UCSD-AML1 (cell line): Measurements from ENCODE around the gene PSG1.
"Not testable (repeated sequence)": the region's sequence is repeated elsewhere in the genome, so short reads cannot be mapped to it uniquely, and the experiment has no call there.

ENCODE experiments used
- DNase-seq: peaks from one replicate; lab custom pipeline; 2025; ENCODE audit not compliant: unreplicated experiment; lab: John Stamatoyannopoulos, UW

Gene PSG1

GRCh38 chr19:42882010-42882409 is 2.5 kb upstream of the PSG1 start:
- DNase-seq: not testable (repeated sequence)

DNA sequence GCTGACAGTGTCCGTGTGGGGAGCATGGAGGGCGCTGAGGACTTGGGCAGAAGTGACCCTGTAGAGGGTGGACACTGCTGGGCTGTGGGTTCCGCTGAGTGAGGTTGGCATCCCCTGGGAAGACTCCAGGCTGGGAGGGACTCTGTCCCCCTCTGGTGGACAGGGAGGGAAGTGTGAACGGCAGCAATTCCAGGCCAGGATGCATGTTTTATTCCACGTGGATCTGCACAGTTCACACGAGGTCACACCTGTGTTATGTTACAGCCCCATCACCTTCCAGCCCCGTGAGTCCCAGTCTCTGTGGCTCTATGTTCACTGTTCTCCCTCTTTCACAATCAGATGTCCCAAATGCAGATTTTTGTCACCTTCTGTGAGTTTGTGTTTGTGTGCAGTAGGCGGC is 1.8 kb upstream of the PSG1 start:
- DNase-seq: not testable (repeated sequence)

DNA sequence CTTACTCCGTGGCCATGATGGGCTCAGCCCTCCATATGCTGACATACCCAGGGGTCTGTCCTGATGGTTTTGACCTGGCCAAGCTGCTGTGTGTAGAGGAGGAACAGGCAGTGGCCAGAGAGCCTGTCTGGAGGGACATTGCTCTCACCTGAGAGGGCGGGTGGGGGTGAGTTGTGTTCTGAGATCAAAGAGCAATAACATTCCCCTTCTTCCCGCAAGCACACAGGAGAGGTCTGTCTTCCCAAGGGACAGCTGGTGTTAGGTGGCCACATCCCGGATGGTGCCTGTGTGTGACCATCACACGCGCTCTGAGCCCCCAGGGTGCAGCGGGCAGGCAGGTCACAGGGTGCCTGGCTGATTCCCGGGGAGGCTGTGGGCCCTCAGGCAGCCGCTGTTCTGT is 1.1 kb upstream of the PSG1 start:
- not testable (repeated sequence) for DNase-seq

GRCh38 chr19:42876596-42876995 is 2.9 kb downstream of the PSG1 start:
- not testable (repeated sequence) for DNase-seq

- not testable (repeated sequence) for DNase-seq
Observed at GRCh38 chr19:42875881-42876280, 3.6 kb downstream of the PSG1 start.

- DNase-seq: not testable (repeated sequence)
Observed at GRCh38 chr19:42874901-42875813, 4.4 kb downstream of the PSG1 start.

DNA sequence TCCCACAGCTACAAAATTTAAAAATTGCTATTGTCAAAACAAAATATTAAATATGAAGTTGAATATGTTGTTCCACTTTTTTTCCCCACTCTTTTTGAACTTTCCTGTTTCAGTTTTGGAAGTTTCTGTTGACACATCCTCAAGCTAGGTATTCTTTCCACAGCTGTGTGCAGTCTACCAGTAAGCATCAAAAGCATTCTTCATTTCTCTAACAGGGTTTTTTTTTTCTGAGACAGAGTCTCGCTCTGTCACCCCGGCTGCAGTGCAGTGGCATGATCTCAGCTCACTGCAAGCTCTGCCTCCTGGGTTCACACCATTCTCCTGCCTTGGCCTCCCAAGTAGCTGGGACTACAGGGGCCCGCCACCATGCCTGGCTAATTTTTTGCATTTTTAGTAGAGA is 5.4 kb downstream of the PSG1 start:
- not testable (repeated sequence) for DNase-seq

- no peak for DNase-seq
Observed at GRCh38 chr19:42872608-42873007, 6.9 kb downstream of the PSG1 start.

DNA sequence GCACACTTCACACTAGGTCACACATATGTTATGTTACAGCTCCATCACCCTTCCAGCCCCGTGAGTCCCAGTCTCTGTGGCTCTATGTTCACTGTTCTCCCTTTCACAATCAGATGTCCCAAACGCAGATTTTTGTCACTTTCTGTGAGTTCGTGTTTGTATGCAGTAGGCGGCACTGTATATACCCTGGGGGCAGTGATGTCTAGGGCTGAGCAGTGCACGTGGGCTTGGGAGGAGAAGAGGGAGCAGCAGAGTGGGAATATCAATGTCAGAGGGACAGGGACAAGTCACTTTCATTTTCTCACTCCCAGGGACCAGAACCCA is 22.0 kb downstream of the PSG1 start:
- no peak for DNase-seq

GRCh38 chr19:42856866-42857543 is 22.5 kb downstream of the PSG1 start:
- DNase-seq: not testable (repeated sequence)

GRCh38 chr19:42854745-42855144 is 24.8 kb downstream of the PSG1 start:
- not testable (repeated sequence) for DNase-seq

DNA sequence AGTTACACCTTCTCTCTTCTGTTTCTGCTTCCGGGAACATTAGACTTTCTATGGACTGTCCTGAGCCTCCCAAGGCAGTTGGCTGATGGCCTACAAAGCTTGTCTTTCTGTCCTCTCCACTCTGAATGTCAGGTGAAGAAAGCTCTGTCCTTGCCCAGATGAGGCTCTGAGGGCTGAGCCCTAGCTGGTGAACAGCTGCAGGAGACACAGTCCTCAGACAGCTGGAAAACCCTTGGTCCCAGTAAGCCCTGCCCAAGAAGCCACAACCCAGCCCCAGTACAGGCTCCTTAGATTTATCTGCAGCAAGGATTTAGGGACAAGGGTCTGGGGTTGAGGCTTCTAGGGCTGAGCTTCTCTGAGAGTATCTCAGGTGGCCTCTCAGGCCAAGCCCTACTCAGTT is 26.3 kb downstream of the PSG1 start:
- not testable (repeated sequence) for DNase-seq

GRCh38 chr19:42852821-42853220 is 26.7 kb downstream of the PSG1 start:
- DNase-seq: not testable (repeated sequence)

GRCh38 chr19:42851718-42852280 is 27.7 kb downstream of the PSG1 start:
- not testable (repeated sequence) for DNase-seq

DNA sequence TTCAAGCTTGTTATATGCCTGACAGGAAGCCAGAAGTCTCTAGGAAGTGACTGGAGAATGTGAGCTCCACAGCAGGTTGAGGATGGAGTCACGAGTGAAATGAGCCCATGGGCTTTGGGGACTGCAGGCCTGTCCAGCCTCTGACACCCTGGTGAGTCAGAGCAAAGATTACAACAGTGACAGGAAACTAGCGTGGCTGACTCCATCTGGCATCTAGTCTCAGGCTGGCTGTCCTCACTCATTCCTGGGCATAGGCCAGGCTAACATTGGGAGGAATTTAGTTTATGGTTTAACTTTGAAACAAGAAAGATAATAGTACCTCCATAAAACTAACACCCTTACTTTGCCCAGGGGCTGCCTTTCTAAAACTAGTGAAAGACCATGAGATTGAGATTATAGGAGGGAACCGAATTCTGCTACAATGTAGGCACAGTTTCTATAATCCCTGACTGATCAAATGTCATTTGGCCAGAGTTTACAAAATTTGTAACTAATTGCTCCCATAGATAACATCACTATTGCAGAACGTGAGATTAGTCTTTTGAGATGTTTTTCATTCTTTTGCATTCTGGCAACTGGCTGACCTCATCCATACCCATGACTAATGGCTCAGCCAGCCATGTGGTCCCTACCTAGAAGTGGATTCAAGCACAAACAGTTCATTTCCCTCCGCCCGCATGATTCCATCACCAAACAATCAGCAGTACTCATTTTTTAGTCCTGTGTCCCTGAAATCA is 28.4 kb downstream of the PSG1 start:
- no peak for DNase-seq

DNA sequence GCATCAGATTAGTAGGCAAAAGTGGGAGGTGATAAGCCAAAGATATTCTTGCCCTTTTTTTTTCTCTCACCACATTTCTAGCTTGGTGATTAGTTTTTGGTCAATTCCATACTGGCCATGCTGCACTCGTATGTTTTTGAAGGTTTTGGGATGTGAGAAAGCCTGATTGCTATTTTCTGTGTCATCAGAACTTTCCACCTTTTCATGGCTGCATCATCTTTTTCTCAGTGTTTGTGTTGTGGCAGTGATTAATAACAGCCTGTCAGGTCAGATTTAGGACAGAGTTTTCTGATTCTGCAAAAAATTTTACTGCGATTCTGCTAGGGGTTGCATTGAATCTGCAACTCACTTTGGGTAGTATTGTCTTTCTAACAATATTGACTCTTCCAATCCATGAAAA is 32.9 kb downstream of the PSG1 start:
- no peak for DNase-seq

GRCh38 chr19:42843631-42844030 is 35.9 kb downstream of the PSG1 start:
- not testable (repeated sequence) for DNase-seq

DNA sequence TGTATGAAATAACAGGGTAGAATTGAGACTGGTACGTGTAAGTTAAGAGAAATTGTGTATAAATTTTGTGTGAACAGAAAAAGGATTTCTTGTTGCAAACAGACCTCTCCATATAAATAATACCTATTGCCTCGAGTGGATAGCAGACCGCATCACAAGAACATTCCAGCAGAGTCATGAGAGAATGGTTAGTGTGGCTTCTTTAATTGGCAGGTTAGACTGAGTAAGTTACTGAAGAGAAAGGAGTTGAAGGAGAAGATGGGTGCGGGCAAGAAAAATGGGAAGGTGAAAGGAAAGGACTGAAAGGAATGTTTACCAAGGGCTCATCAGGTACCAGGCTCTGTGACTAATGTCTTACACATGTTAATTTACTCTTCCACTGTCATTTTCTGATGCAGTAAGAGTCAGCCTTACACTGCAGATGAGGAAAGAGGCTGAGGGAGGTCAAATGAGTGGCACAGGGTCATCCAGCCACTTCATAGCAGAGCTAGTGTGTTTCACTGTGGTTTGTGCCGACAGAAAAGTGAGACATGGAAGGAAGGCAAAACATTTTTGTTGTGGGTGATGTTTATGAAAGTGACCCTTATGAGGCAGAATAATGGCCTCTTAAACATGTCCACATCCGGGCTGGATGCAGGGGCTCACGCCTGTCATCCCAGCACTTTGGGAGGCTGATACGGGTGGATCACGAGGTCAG is 46.6 kb downstream of the PSG1 start:
- DNase-seq: not testable (repeated sequence)

GRCh38 chr19:42832023-42832680 is 47.4 kb downstream of the PSG1 start:
- DNase-seq: not testable (repeated sequence)
